Measurements from ENCODE around the gene KRTAP6-3. TPM values are rescaled to one million over a fixed set of nuclear protein-coding genes. Genes with fewer than 3 reads are reported as not detected.

KRTAP6-3 gene
- not detected in 2 replicates for polyA plus RNA-seq
- not detected in 2 replicates for polyA minus RNA-seq

- Histone ChIP-seq H3K9ac (ENCODE audit: low read length) (no peak within 1 kb of the TSS), H3K79me2 (replicated peaks; ENCODE audit: insufficient read depth, low read length) (no peaks in the 10 kb centered on the region), H3K27ac (ENCODE audit: low read length) (no peak within 1 kb of the TSS), H3K9me2 (ENCODE audit: insufficient read depth, low read length) (no peaks in the 10 kb centered on the region), H4K20me1 (ENCODE audit: insufficient read depth) (no peaks in the 10 kb centered on the region), H3K4me3 (ENCODE audit: low read length) (no peak within 1 kb of the TSS), H3F3A (ENCODE audit: insufficient read depth, low read length, poor library complexity, severe bottlenecking) (no peaks in the 10 kb centered on the region), H2AFZ (ENCODE audit: low read depth, low read length) (no peak within 1 kb of the TSS), H3K4me2 (ENCODE audit: low read length) (no peak within 1 kb of the TSS), H3K36me3 (ENCODE audit: insufficient read depth, low read length) (no peaks in the 10 kb centered on the region), H3K27me3 (ENCODE audit: insufficient read depth, low read depth, low read length) (no peaks in the 10 kb centered on the region), H3K9me3 (ENCODE audit: low read length) (no peaks in the 10 kb centered on the region)
- TF ChIP-seq CTCF (IDR thresholded peaks at IDR 0.05; ENCODE audit: poor library complexity, severe bottlenecking) (no peak), EP300 (conservative IDR thresholded peaks at IDR 0.05; ENCODE audit: poor library complexity, severe bottlenecking) (no peak), RAD21 (conservative IDR thresholded peaks at IDR 0.05) (no peak), POLR2AphosphoS5 (IDR thresholded peaks at IDR 0.05) (no peak), EZH2 (IDR thresholded peaks at IDR 0.05; ENCODE audit: borderline replicate concordance, insufficient read depth, low read length, poor library complexity, severe bottlenecking) (no peak)
Observed at GRCh38 chr21:30592140-30592539, at the start of gene KRTAP6-3. TSS of gene KRTAP6-3 (plus strand) at chr21:30592440. CDS start at chr21:30592446, 6 bp downstream.

DNA sequence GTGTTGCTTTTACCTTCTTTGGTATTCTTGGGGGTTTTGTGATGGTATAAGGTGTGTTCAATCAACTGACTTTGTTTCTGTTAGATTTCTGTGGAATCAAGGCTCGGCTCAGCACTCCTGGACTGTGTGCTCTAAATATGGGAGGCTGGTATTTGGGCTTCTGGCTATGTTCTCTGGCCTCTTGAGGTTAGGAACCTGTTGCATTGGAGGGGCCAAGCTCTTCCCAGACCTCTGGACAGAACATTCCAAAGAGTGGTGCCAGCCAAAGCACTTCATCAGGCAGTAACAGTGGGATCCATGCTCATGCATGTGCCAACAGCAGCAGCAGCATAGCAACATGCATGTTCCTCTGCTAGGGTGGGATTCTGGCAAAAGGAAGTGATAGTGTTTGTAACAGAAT lies 39.5 kb upstream of the KRTAP6-3 start:
- Histone ChIP-seq H3K36me3 (ENCODE audit: insufficient read depth, low read length) (no peaks in the 10 kb centered on the region), H3K9me3 (ENCODE audit: low read length) (no peaks in the 10 kb centered on the region), H3K4me2 (ENCODE audit: low read length) (no peak overlapping the region), H3K27ac (ENCODE audit: low read length) (no peak overlapping the region), H3K4me3 (ENCODE audit: low read length) (no peak overlapping the region), H3K27me3 (ENCODE audit: insufficient read depth, low read depth, low read length) (no peaks in the 10 kb centered on the region), H3K9me2 (ENCODE audit: insufficient read depth, low read length) (no peaks in the 10 kb centered on the region), H2AFZ (ENCODE audit: low read depth, low read length) (no peak overlapping the region), H3F3A (ENCODE audit: insufficient read depth, low read length, poor library complexity, severe bottlenecking) (no peaks in the 10 kb centered on the region), H3K9ac (ENCODE audit: low read length) (no peak overlapping the region), H3K79me2 (replicated peaks; ENCODE audit: insufficient read depth, low read length) (no peaks in the 10 kb centered on the region), H4K20me1 (ENCODE audit: insufficient read depth) (no peaks in the 10 kb centered on the region)
- no peak for TF ChIP-seq EZH2 (IDR thresholded peaks at IDR 0.05; ENCODE audit: borderline replicate concordance, insufficient read depth, low read length, poor library complexity, severe bottlenecking)
- TF ChIP-seq RAD21 (conservative IDR thresholded peaks at IDR 0.05) = no peak
- no peak for TF ChIP-seq MXI1 (conservative IDR thresholded peaks at IDR 0.05; ENCODE audit: poor library complexity, severe bottlenecking)
- no peak for TF ChIP-seq POLR2AphosphoS5 (IDR thresholded peaks at IDR 0.05)

DNA sequence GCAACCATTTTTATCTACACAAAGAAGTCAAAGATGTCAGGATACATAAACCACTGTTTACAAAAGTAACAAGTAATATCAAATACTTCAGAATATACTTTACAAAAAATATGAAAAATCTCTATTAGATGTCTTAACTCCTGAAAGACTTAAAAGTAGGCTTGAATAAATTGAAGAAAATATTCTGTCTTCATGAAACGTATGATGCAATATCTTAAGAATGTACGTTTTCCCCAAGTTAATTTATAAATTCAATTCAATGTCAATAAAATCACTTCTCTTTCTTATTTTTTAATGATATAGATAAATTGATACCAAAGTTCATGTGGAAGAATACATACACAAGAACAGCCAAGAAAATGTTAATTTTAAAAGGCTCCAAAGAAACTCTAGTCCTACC lies 37.1 kb upstream of the KRTAP6-3 start:
- no peak overlapping the region for H3K9ac ChIP-seq (ENCODE audit: low read length)
- H3K4me2 ChIP-seq (ENCODE audit: low read length) = no peak overlapping the region
- no peaks in the 10 kb centered on the region for H3F3A ChIP-seq (ENCODE audit: insufficient read depth, low read length, poor library complexity, severe bottlenecking)
- H3K9me2 ChIP-seq (ENCODE audit: insufficient read depth, low read length) = no peaks in the 10 kb centered on the region
- H4K20me1 ChIP-seq (ENCODE audit: insufficient read depth) = no peaks in the 10 kb centered on the region
- H2AFZ ChIP-seq (ENCODE audit: low read depth, low read length) = no peak overlapping the region
- no peak overlapping the region for H3K4me3 ChIP-seq (ENCODE audit: low read length)
- no peaks in the 10 kb centered on the region for H3K36me3 ChIP-seq (ENCODE audit: insufficient read depth, low read length)
- no peak overlapping the region for H3K27ac ChIP-seq (ENCODE audit: low read length)
- no peaks in the 10 kb centered on the region for H3K9me3 ChIP-seq (ENCODE audit: low read length)
- no peaks in the 10 kb centered on the region for H3K79me2 ChIP-seq (replicated peaks; ENCODE audit: insufficient read depth, low read length)
- no peaks in the 10 kb centered on the region for H3K27me3 ChIP-seq (ENCODE audit: insufficient read depth, low read depth, low read length)
- TF ChIP-seq EZH2 (IDR thresholded peaks at IDR 0.05; ENCODE audit: borderline replicate concordance, insufficient read depth, low read length, poor library complexity, severe bottlenecking) = no peak
- TF ChIP-seq, protein P1, sequence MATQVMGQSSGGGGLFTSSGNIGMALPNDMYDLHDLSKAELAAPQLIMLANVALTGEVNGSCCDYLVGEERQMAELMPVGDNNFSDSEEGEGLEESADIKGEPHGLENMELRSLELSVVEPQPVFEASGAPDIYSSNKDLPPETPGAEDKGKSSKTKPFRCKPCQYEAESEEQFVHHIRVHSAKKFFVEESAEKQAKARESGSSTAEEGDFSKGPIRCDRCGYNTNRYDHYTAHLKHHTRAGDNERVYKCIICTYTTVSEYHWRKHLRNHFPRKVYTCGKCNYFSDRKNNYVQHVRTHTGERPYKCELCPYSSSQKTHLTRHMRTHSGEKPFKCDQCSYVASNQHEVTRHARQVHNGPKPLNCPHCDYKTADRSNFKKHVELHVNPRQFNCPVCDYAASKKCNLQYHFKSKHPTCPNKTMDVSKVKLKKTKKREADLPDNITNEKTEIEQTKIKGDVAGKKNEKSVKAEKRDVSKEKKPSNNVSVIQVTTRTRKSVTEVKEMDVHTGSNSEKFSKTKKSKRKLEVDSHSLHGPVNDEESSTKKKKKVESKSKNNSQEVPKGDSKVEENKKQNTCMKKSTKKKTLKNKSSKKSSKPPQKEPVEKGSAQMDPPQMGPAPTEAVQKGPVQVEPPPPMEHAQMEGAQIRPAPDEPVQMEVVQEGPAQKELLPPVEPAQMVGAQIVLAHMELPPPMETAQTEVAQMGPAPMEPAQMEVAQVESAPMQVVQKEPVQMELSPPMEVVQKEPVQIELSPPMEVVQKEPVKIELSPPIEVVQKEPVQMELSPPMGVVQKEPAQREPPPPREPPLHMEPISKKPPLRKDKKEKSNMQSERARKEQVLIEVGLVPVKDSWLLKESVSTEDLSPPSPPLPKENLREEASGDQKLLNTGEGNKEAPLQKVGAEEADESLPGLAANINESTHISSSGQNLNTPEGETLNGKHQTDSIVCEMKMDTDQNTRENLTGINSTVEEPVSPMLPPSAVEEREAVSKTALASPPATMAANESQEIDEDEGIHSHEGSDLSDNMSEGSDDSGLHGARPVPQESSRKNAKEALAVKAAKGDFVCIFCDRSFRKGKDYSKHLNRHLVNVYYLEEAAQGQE (IDR thresholded peaks at IDR 0.05; ENCODE audit: borderline replicate concordance) = no peak
- no peak for TF ChIP-seq MXI1 (conservative IDR thresholded peaks at IDR 0.05; ENCODE audit: poor library complexity, severe bottlenecking)
- no peak for TF ChIP-seq RAD21 (conservative IDR thresholded peaks at IDR 0.05)
- no peak for TF ChIP-seq CTCF (IDR thresholded peaks at IDR 0.05; ENCODE audit: poor library complexity, severe bottlenecking)
- no peak for TF ChIP-seq EP300 (conservative IDR thresholded peaks at IDR 0.05; ENCODE audit: poor library complexity, severe bottlenecking)
- no peak for TF ChIP-seq POLR2AphosphoS5 (IDR thresholded peaks at IDR 0.05)
- TF ChIP-seq SMC3 (conservative IDR thresholded peaks at IDR 0.05; ENCODE audit: poor library complexity) = no peak
- no peak for TF ChIP-seq TAF1 (IDR thresholded peaks at IDR 0.05; ENCODE audit: low read depth)

Measured in neural cell (in vitro differentiated cells).